ENCODE data around the gene NR2F1-AS1.

Gene NR2F1-AS1

GRCh38 chr5:93378073-93378472 lies 202.9 kb downstream of the NR2F1-AS1 start:
- no peak for DNase-seq

GRCh38 chr5:93371893-93372292 lies 209.1 kb downstream of the NR2F1-AS1 start:
- DNase-seq, result no peak

GRCh38 chr5:93364378-93364777 lies 216.6 kb downstream of the NR2F1-AS1 start:
- DNase-seq, result no peak

- no peak for DNase-seq
Observed at GRCh38 chr5:93360436-93361088, 220.5 kb downstream of the NR2F1-AS1 start.

- DNase-seq, result no peak
Observed at GRCh38 chr5:93359960-93360305, 221.1 kb downstream of the NR2F1-AS1 start.
